Endothelial cell of umbilical vein (primary cell): ENCODE data around the gene RMI2. TPM values are rescaled to one million over a fixed set of nuclear protein-coding genes. Genes with fewer than 3 reads are reported as not detected.

ENCODE experiments used
- BruUV-seq: library from RNA; stranded (reverse); fragments of 400-500 nt; replicated peaks from 2 replicates; lab custom pipeline; 2021; lab: Mats Ljungman, UMichigan
- CTCF ChIA-PET: fragments of 300-600, 350-600 bp; sonication (Branson Sonifier 250); formaldehyde crosslinking; loops from one replicate; lab custom pipeline; 2021; ENCODE audit warnings: antibody characterized with exemption, inconsistent platforms; lab: Charles Lee
- POLR2A ChIA-PET: fragments of 300-600, 350-600 bp; sonication (Branson Sonifier 250); formaldehyde crosslinking; loops from one replicate; lab custom pipeline; 2021; ENCODE audit warnings: antibody characterized with exemption, inconsistent platforms; lab: Charles Lee
- DNase-seq: peaks from one replicate; pipeline ENCODE4 v3.0.0-alpha.2; 2011; ENCODE audit warnings: low read depth, low spot score
- FAIRE-seq: peaks from 2 replicates; lab custom pipeline; 2011; peaks lifted over from hg19 to GRCh38; lab: Jason Lieb, UNC
- H2AFZ ChIP-seq: 2 replicates; pipeline ENCODE4 v1.6.0; 2012; ENCODE audit warnings: low read depth, low read length, control low read depth, inconsistent platforms
- H3K27ac ChIP-seq: 2 replicates; pipeline ENCODE4 v1.5.1; 2011; ENCODE audit warnings: low read depth, mild to moderate bottlenecking, control low read depth, low read length, moderate library complexity; ENCODE audit not compliant: insufficient read depth
- H3K27me3 ChIP-seq, 2 experiments: 2 replicates each; pipeline versions ENCODE4 v1.6.0 to v1.6.1; 2011; ENCODE audit warnings: low read length in 2 of 2, mixed read lengths in 1 of 2; ENCODE audit not compliant: control insufficient read depth in 2 of 2, insufficient read depth in 2 of 2
- H3K36me3 ChIP-seq, 2 experiments: 2 replicates in 1 of 2; 3 replicates in 1 of 2; pipeline ENCODE4 v1.5.1; 2011; ENCODE audit warnings: low read length in 2 of 2, mild to moderate bottlenecking in 1 of 2, moderate library complexity in 1 of 2; ENCODE audit not compliant: control insufficient read depth in 2 of 2, insufficient read depth in 2 of 2; ENCODE audit errors: extremely low read depth in 1 of 2
- H3K4me1 ChIP-seq: 3 replicates; pipeline ENCODE4 v1.5.1; 2011; ENCODE audit warnings: mild to moderate bottlenecking, low read length; ENCODE audit not compliant: control insufficient read depth, insufficient read depth; ENCODE audit errors: extremely low read depth
- H3K4me2 ChIP-seq: 2 replicates; pipeline ENCODE4 v1.6.1; 2011; ENCODE audit warnings: low read length, control low read depth, mixed read lengths; ENCODE audit not compliant: insufficient read depth
- H3K4me3 ChIP-seq, 3 experiments: fragments of 200-600 bp in 1 of 3; sonication (generic), shearing (Covaris generic) in 1 of 3; replicated peaks in 1 of 3; 2 replicates each; pipeline ENCODE4 v1.5.1; 2011 to 2016; ENCODE audit warnings: control low read depth in 3 of 3, low read length in 3 of 3, mild to moderate bottlenecking in 2 of 3, inconsistent platforms in 1 of 3, low read depth in 1 of 3, moderate library complexity in 1 of 3; ENCODE audit not compliant: insufficient read depth in 1 of 3
- H3K79me2 ChIP-seq: 2 replicates; pipeline ENCODE4 v1.6.0; 2012; ENCODE audit warnings: low read length, inconsistent platforms; ENCODE audit not compliant: control insufficient read depth, insufficient read depth
- H3K9ac ChIP-seq: replicated peaks from 2 replicates; pipeline ENCODE3; 2011; ENCODE audit warnings: low read length, control low read depth; ENCODE audit not compliant: insufficient read depth; ENCODE audit errors: extremely low read depth
- H3K9me1 ChIP-seq: replicated peaks from 3 replicates; pipeline ENCODE4 v1.6.0; 2011; ENCODE audit warnings: mild to moderate bottlenecking, low read length; ENCODE audit not compliant: control insufficient read depth, insufficient read depth; ENCODE audit errors: extremely low read depth
- H3K9me3 ChIP-seq: replicated peaks from 2 replicates; pipeline ENCODE4 v1.5.1; 2012; ENCODE audit warnings: low read length, inconsistent platforms; ENCODE audit not compliant: control insufficient read depth, insufficient read depth
- H4K20me1 ChIP-seq: replicated peaks from 2 replicates; pipeline ENCODE3; 2011; ENCODE audit warnings: mild to moderate bottlenecking, low read length; ENCODE audit not compliant: control insufficient read depth, insufficient read depth; ENCODE audit errors: extremely low read depth
- CTCF ChIP-seq, 2 donors: IDR thresholded peaks; 1 replicate in 1 of 2; 2 replicates in 1 of 2; pipeline ENCODE4 v1.5.1; 2011; ENCODE audit warnings: low read length in 2 of 2, mild to moderate bottlenecking in 2 of 2, moderate library complexity in 2 of 2, control low read depth in 1 of 2, inconsistent platforms in 1 of 2, low read depth in 1 of 2; ENCODE audit not compliant: insufficient read depth in 1 of 2; ENCODE audit errors: extremely low read depth in 1 of 2
- EZH2 ChIP-seq: IDR thresholded peaks from 2 replicates; pipeline ENCODE4 v1.6.1; 2012; ENCODE audit warnings: borderline replicate concordance, low read depth, mild to moderate bottlenecking, moderate library complexity, low read length, inconsistent platforms; ENCODE audit not compliant: severe bottlenecking
- FOS ChIP-seq: IDR thresholded peaks from 2 replicates; pipeline ENCODE4 v1.6.1; 2011; ENCODE audit warnings: mild to moderate bottlenecking, low read length, moderate library complexity, borderline replicate concordance; ENCODE audit not compliant: insufficient read depth
- GATA2 ChIP-seq: IDR thresholded peaks from 2 replicates; pipeline ENCODE4 v1.7.0; 2011; ENCODE audit warnings: low read depth, mild to moderate bottlenecking, moderate library complexity, mixed read lengths, low read length; ENCODE audit not compliant: insufficient read length, insufficient read depth
- JUN ChIP-seq: IDR thresholded peaks from 2 replicates; pipeline ENCODE4 v1.6.1; 2011; ENCODE audit warnings: borderline replicate concordance, low read depth; ENCODE audit not compliant: insufficient read length, insufficient read depth
- MAX ChIP-seq: IDR thresholded peaks from 2 replicates; pipeline ENCODE4 v1.6.1; 2011; ENCODE audit not compliant: insufficient read depth, insufficient read length
- MYC ChIP-seq: IDR thresholded peaks from one replicate; pipeline ENCODE4 v1.6.1; 2011; ENCODE audit warnings: mild to moderate bottlenecking, low read depth, low read length
- POLR2A ChIP-seq: IDR thresholded peaks from 2 replicates; pipeline ENCODE4 v1.6.1; 2012; ENCODE audit warnings: low read depth, mild to moderate bottlenecking, control low read depth, low read length
- POLR2AphosphoS5 ChIP-seq: IDR thresholded peaks from 2 replicates; pipeline ENCODE4 v1.6.1; 2012; ENCODE audit warnings: low read depth, mild to moderate bottlenecking, control low read depth, low read length, moderate library complexity; ENCODE audit not compliant: insufficient read depth
- dilution Hi-C: fragments of 300-500 bp; cut with MboI; formaldehyde crosslinking; loops from one replicate; pipeline ENCODE4 v1.15.0; 2019; ENCODE audit warnings: low sequenced_read_pairs; ENCODE audit not compliant: extremely low pct_ligation_motif_present
- intact Hi-C: fragments of 100-400 bp; cut with micrococcal nuclease; formaldehyde crosslinking; loops from one replicate; pipeline ENCODE4 v1.10.0; 2022
- polyA plus RNA-seq, 4 experiments: library from polyadenylated mRNA; depleted of rRNA in 3 of 4; stranded (reverse) in 3 of 4; unstranded in 1 of 4; fragments of >200 nt; gene quantifications; 2 replicates each; pipeline versions ENCODE4 v1.2.1 to v1.2.3, GENCODE V29; 2011 to 2012; ENCODE audit warnings: missing spikeins in 1 of 4
- total RNA-seq: library from RNA; stranded (reverse); gene quantifications from 2 replicates; pipeline ENCODE4 v1.2.3, GENCODE V29; 2021

Gene RMI2
- total and polyA plus RNA-seq, 2 donors (not counting 3 experiments of a cell fraction or from before 2014, with no cell fraction given): 5.3 to 7.7 TPM

- Histone ChIP-seq H3K27me3 (no peaks in the 10 kb centered on the region), H3K4me2 (no peak overlapping the region), H3K4me1 (no peaks in the 10 kb centered on the region), H3K4me3 (no peak overlapping the region), H3K9me1 (no peaks in the 10 kb centered on the region), H3K79me2 (no peaks in the 10 kb centered on the region), H4K20me1 (no peaks in the 10 kb centered on the region), H3K36me3 (no peaks in the 10 kb centered on the region), H3K9me3 (no peaks in the 10 kb centered on the region), H3K27ac (no peak overlapping the region), H3K9ac (no peak overlapping the region), H2AFZ (no peak overlapping the region)
- CTCF ChIA-PET: no interaction called here
- no TSS peak for BruUV-seq
- POLR2A ChIA-PET: no interaction called here
- no peak for FAIRE-seq
- intact Hi-C loops: no loop called here
- DNase-seq: no peak
- no peak for TF ChIP-seq POLR2A
- no peak for TF ChIP-seq GATA2
- TF ChIP-seq MYC: no peak
- no peak for TF ChIP-seq MAX
- no peak for TF ChIP-seq JUN
- no peak for TF ChIP-seq EZH2
- no peak for TF ChIP-seq CTCF (IDR thresholded peaks at IDR 0.05; ENCODE audit: extremely low read depth in 1 of 2, insufficient read depth in 1 of 2, low read depth in 1 of 2, low read length in 2 of 2)
- TF ChIP-seq POLR2AphosphoS5: no peak
- TF ChIP-seq FOS: no peak
- dilution Hi-C loops: no loop called here
Observed at GRCh38 chr16:11321662-11322061, 23.6 kb upstream of the RMI2 start.
